ENCODE results near the gene SLC22A17.
"Not testable (repeated sequence)": the region's sequence is repeated elsewhere in the genome, so short reads cannot be mapped to it uniquely, and the experiment has no call there.

The SLC22A17 gene

GRCh38 chr14:23327947-23328744 is 24.5 kb downstream of the SLC22A17 start:
- peak; percentile 64 for DNase-seq

GRCh38 chr14:23326491-23327332 is 26.0 kb downstream of the SLC22A17 start:
- DNase-seq, result no peak

- DNase-seq, result not testable (repeated sequence)
These were observed 26.9 kb downstream of the SLC22A17 start for GRCh38 chr14:23325746-23326145.

- no peak for DNase-seq
These were observed 27.7 kb downstream of the SLC22A17 start for GRCh38 chr14:23324993-23325392.

- DNase-seq, result no peak
These were observed 28.2 kb downstream of the SLC22A17 start for GRCh38 chr14:23324455-23324846.

GRCh38 chr14:23323838-23324454 is 28.7 kb downstream of the SLC22A17 start:
- no peak for DNase-seq

- no peak for DNase-seq
These were observed 29.8 kb downstream of the SLC22A17 start for GRCh38 chr14:23322568-23323517.

- peak; percentile 50 for DNase-seq
These were observed 30.8 kb downstream of the SLC22A17 start for GRCh38 chr14:23321572-23322547.

GRCh38 chr14:23320584-23321571 is 31.8 kb downstream of the SLC22A17 start, which contains the start of gene PABPN1:
Gene PABPN1 (plus strand): TSS chr14:23321457. CDS start chr14:23321470, 13 bp downstream.
- peak; percentile 100 for DNase-seq

- DNase-seq, result no peak
These were observed 32.7 kb downstream of the SLC22A17 start for GRCh38 chr14:23319746-23320583.

- DNase-seq, result no peak
These were observed 36.4 kb downstream of the SLC22A17 start for GRCh38 chr14:23316300-23316699.

- DNase-seq, result no peak
These were observed 42.1 kb downstream of the SLC22A17 start for GRCh38 chr14:23310546-23310945.

- DNase-seq, result no peak
These were observed 43.8 kb downstream of the SLC22A17 start for GRCh38 chr14:23308721-23309445.

GRCh38 chr14:23307687-23308644 is 44.7 kb downstream of the SLC22A17 start:
- no peak for DNase-seq

- DNase-seq, result no peak
These were observed 45.5 kb downstream of the SLC22A17 start for GRCh38 chr14:23307146-23307530.

- peak; percentile 85 for DNase-seq
These were observed 46.1 kb downstream of the SLC22A17 start, which contains the start of gene BCL2L2 for GRCh38 chr14:23306412-23307145. Gene BCL2L2 (plus strand): TSS chr14:23306833. CDS start chr14:23307768, 935 bp downstream.

Measured in kidney glomerular epithelial cell (primary cell).